Right atrium auricular region (tissue), 2 donors: Measurements from ENCODE around the gene MISFA. TPM values are rescaled to one million over a fixed set of nuclear protein-coding genes. Genes with fewer than 3 reads are reported as not detected.
"Not testable (repeated sequence)": the region's sequence is repeated elsewhere in the genome, so short reads cannot be mapped to it uniquely, and the experiment has no call there.

ENCODE experiments used
- DNase-seq: peaks from one replicate; pipeline ENCODE4 v3.0.0-alpha.2; 2019; ENCODE audit warnings: low spot score
- H3K27ac ChIP-seq, 2 donors: fragments of 200-600 bp; sonication (generic); 1 replicate in 1 of 2; 2 replicates in 1 of 2; pipeline ENCODE4 v1.5.1; 2016 to 2019
- H3K27me3 ChIP-seq, 2 donors: fragments of 200-600 bp; sonication (generic); one replicate each; pipeline versions ENCODE4 v1.5.1 to v1.6.0; 2017 to 2019
- H3K36me3 ChIP-seq: fragments of 200-600 bp; sonication (generic); one replicate; pipeline ENCODE4 v1.5.1; 2016
- H3K4me1 ChIP-seq, 2 donors: fragments of 200-600 bp; sonication (generic); one replicate each; pipeline versions ENCODE4 v1.5.1 to v1.6.0; 2017 to 2019
- H3K4me3 ChIP-seq, 2 donors: fragments of 200-600 bp; sonication (generic); 1 replicate in 1 of 2; 2 replicates in 1 of 2; pipeline ENCODE4 v1.5.1; 2017 to 2019; ENCODE audit warnings: mild to moderate bottlenecking in 1 of 2, moderate library complexity in 1 of 2
- H3K9me3 ChIP-seq, 2 donors: fragments of 200-600 bp; sonication (generic); one replicate each; pipeline ENCODE4 v1.5.1; 2019
- CTCF ChIP-seq, 2 donors: fragments of 200-600 bp; sonication (generic); IDR thresholded peaks; one replicate each; pipeline ENCODE4 v1.5.1; 2019; ENCODE audit warnings: antibody characterized with exemption in 2 of 2
- total RNA-seq, 2 donors: library from RNA; depleted of rRNA; stranded (reverse); fragments of >200 nt; gene quantifications; one replicate each; pipeline ENCODE4 v1.1.0, GENCODE V29; 2016

Gene MISFA
- total RNA-seq, 2 donors from 2014 or later, result 1.3 to 8.3 TPM

DNA sequence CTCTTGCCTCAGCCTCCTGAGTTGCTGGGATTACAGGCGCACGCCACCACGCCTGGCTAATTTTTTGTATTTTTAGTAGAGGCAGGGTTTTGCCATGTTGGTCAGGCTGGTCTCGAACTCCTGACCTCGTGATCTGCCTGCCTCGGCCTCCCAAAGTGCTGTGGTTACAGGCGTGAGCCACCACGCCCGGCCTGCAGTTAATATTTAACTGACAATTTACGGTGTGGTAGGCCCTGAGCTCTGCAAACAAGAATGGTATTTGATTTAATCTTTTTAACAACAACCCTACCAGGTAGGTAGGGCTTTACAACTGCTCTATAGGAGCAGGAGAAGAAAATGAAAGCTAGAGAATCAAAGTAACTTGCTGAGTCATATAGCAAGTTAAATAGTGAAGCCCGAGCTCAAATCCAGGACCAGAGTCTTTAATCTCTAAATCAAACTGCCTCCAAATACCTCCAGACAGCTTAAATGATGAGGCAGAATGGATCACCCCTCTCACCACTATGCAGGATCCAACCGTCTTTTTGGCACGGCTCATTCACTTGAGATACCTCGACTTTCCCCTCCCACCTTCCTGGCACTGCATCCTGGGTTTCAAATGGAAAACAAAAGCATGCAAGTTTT, 20.5 kb upstream of the MISFA start:
- Histone ChIP-seq H3K27me3 (no peaks in the 10 kb centered on the region), H3K27ac (no peak overlapping the region), H3K4me1 (no peaks in the 10 kb centered on the region), H3K36me3 (peaks cover 28% of the 10 kb centered on the region), H3K9me3 (no peaks in the 10 kb centered on the region), H3K4me3 (no peak overlapping the region)
- no peak for DNase-seq
- no peak for TF ChIP-seq CTCF (IDR thresholded peaks at IDR 0.05)

GRCh38 chr11:18580113-18580766, 19.3 kb upstream of the MISFA start:
- Histone ChIP-seq H3K27ac (no peak overlapping the region), H3K4me1 (no peaks in the 10 kb centered on the region), H3K4me3 (no peak overlapping the region), H3K36me3 (peaks cover 18% of the 10 kb centered on the region), H3K9me3 (no peaks in the 10 kb centered on the region), H3K27me3 (no peaks in the 10 kb centered on the region)
- TF ChIP-seq CTCF (IDR thresholded peaks at IDR 0.05), result no peak
- no peak for DNase-seq

- no peak for TF ChIP-seq CTCF (IDR thresholded peaks at IDR 0.05)
- no peak overlapping the region for H3K27ac ChIP-seq
- no peaks in the 10 kb centered on the region for H3K9me3 ChIP-seq
- no peaks in the 10 kb centered on the region for H3K27me3 ChIP-seq
- DNase-seq, result no peak
- no peaks in the 10 kb centered on the region for H3K4me1 ChIP-seq
- H3K4me3 ChIP-seq, result no peak overlapping the region
- H3K36me3 ChIP-seq, result peaks cover 8% of the 10 kb centered on the region
These were observed 17.8 kb upstream of the MISFA start for GRCh38 chr11:18581825-18582224.

- no peaks in the 10 kb centered on the region for H3K36me3 ChIP-seq
- H3K9me3 ChIP-seq, result no peaks in the 10 kb centered on the region
- peak; percentile 93 for DNase-seq
- H3K4me1 ChIP-seq, result peaks cover 0 to 33% of the 10 kb centered on the region in 2 donors
- H3K27ac ChIP-seq, result peak within 1 kb of the TSS; percentile 85 to 89
- H3K27me3 ChIP-seq, result no peaks in the 10 kb centered on the region
- H3K4me3 ChIP-seq, result peak within 1 kb of the TSS; percentile 79 to 83
- TF ChIP-seq CTCF (IDR thresholded peaks at IDR 0.05), result no peak
These were observed 11.0 kb upstream of the MISFA start, which contains the start of gene UEVLD for GRCh38 chr11:18588297-18589252. TSS of gene UEVLD (minus strand) at chr11:18588734. CDS start at chr11:18588654, 80 bp downstream.

- Histone ChIP-seq H3K4me1 (peaks cover 0 to 33% of the 10 kb centered on the region in 2 donors), H3K4me3 (no peak overlapping the region), H3K36me3 (peaks cover 1% of the 10 kb centered on the region), H3K9me3 (no peaks in the 10 kb centered on the region), H3K27ac (peak overlapping the region; percentile 20 to 46), H3K27me3 (no peaks in the 10 kb centered on the region)
- no peak for DNase-seq
- no peak for TF ChIP-seq CTCF (IDR thresholded peaks at IDR 0.05)
These were observed 9.0 kb upstream of the MISFA start for GRCh38 chr11:18590571-18590970.

- H3K4me3 ChIP-seq, H3K27ac ChIP-seq, DNase-seq, H3K9me3 ChIP-seq, H3K27me3 ChIP-seq: not testable (repeated sequence)
- Histone ChIP-seq H3K4me1 (peaks cover 0 to 22% of the 10 kb centered on the region in 2 donors), H3K36me3 (peaks cover 13% of the 10 kb centered on the region)
These were observed 5.5 kb upstream of the MISFA start for GRCh38 chr11:18594088-18594487.
